Esophagus mucosa (tissue), 1 donor: ENCODE data around the gene NHLRC2. TPM values are rescaled to one million over a fixed set of nuclear protein-coding genes. Genes with fewer than 3 reads are reported as not detected.
A peak's percentile ranks its signal among the peaks of the same experiment; 100 is the strongest.

Experiments used
- ATAC-seq: fragments of 200-7000 bp; cut with Tn5 transposase; one replicate; pipeline ENCODE4 v1.9.1; 2020
- total RNA-seq: library from RNA; stranded (reverse); gene quantifications from one replicate; pipeline ENCODE4 v1.2.4, GENCODE V29; 2023
- donor health status: DM: yes; HTN: yes; CAD: no.

NHLRC2 gene
- total RNA-seq, 1 donor from 2014 or later, result 18.7 TPM

DNA sequence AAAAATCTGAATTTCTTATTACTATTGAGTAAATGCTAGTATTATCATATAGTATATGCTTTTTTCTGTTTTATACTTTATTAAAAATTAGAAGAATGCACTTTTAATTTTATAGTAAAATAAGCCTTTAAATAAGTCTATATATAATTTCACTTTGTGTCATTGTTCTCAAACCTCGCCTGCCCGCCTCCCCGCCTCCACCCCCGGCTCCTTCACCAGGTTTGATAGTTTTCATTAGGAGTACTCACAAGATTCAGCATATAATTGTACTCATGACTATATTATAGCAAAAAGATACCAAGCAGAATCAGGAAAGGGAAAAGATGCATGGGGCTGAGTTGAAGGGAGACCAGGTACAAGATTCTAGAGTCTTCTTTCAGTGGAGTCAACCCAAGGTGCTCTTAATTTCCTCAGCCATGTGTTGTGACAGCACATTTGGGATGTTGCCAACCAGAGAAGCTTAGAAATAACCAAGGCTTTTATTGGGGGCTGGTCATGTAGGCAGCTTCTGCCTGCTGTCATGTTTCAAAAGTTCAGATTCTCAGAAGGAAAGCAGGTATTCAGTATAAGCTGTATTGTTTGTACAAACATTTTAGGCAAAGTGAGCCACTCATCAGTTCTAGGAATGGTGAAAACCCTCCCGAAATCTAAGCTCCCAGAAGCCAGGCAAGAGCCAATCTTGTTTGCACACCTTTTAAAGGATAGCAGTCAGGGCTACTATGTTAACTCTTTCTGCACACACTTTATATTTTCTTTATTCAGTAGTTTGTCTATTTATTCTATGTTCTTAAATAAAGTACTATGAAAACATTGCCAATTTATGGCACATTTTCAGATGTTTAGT lies 12.3 kb downstream of the NHLRC2 start:
- no peak for ATAC-seq

DNA sequence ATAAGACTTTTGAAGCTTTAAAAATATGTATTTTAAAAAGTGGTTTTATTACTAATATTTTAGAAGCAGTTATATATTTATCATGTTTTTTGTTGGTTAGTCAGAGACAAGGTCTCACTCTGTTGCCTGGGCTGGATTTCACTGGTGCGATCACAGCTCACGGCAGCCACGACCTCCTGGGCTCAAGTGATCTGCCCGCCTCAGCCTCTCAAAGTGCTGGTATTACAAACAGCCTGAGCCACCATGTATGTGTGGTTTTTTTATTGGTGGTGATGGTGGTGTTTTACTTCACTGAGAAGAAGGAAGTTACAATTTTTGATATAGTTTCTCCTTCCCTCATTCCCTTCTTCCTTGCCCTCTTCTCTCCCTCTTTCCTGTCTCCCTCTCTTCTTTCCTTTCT lies 13.4 kb downstream of the NHLRC2 start:
- ATAC-seq, result no peak

DNA sequence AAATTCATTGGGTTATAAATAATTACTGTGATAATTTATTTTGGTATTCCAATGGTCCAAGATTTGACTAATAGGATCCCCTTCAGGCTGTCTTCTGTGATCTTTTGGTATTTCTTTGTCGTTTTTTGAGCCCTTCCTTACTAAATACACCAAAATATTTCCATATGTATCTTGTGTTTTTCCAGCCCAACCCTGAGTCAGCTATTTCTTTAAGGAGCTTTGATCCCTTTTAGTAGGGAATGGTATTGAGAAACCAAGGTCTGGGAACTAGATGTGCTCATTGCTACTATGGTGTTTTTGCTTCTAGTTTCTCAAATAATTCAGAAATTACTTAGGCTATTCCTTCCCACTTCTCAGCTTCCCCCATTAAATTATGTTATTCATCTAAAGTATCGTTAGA lies 15.3 kb downstream of the NHLRC2 start:
- no peak for ATAC-seq

DNA sequence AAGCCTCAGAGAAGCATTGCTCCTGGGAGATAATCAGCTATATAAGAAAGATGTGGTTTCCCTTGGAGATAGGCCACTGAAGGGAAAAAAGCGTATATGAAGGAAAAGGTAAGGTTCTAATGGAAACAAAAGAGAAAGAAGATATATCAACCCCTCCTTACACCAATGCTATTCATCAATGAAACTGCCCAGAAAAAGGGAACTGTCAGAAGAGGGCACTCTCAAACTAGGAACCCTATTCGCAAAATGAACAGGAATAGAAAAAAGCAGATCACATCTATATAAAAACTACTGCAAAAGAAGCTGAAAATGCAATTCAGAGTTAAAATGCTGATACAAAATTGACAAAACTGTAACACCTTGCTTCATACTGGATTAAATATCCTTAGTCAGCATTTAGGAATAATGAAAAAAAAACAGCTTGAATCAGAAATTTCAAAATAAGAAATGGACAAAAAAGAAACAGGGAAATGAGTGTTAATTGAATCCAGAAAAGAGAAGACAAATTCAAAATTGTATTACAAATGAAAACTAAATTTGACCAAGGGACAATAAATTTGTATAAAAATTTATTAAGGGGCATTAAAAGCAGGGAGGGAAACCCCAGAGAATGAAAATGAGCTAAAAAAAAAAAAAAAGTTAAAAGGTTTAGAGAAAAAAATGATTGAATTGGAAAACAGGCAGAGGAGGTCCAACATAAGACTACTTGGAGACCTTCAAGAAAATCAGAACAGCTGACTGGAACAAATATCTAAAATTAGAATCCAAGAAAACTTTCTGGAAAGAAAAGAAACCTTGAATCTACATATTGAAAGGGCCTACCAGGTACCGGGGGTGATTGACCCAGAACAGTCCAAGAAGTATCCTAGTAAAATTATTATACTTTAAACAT lies 17.9 kb downstream of the NHLRC2 start:
- ATAC-seq, result no peak

GRCh38 chr10:113875212-113875611 lies 20.8 kb downstream of the NHLRC2 start:
- no peak for ATAC-seq

DNA sequence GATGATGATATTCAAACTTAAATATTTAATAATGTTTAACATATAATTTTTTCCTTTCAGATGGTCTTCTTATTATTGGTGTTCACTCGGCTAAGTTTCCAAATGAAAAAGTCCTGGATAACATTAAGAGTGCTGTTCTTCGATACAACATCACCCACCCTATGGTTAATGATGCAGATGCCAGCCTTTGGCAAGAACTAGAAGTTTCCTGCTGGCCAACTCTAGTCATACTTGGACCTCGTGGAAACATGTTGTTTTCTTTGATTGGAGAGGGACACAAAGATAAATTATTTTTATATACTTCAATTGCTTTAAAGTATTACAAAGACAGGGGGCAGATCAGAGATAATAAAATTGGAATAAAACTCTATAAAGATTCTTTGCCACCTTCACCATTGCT lies 22.0 kb downstream of the NHLRC2 start:
- ATAC-seq, result no peak

DNA sequence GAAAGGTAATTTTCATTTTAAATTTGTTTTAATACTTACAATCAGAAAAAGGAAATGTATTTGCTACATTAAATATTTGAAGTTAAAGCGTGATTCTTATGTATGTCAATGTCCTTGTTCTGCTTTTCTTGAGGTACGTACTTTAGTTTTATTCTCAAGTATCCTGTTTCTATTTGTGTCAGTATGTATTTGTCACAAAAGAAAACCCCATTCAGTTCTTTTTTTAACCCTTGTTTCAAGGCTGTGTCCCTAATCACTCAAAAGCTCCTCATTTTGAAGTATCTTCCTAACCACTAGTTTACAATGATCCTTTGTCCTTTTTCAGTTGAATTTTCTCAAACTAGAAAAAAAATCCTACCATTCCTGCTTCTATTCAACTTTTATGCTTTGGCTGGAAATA lies 25.2 kb downstream of the NHLRC2 start:
- no peak for ATAC-seq

DNA sequence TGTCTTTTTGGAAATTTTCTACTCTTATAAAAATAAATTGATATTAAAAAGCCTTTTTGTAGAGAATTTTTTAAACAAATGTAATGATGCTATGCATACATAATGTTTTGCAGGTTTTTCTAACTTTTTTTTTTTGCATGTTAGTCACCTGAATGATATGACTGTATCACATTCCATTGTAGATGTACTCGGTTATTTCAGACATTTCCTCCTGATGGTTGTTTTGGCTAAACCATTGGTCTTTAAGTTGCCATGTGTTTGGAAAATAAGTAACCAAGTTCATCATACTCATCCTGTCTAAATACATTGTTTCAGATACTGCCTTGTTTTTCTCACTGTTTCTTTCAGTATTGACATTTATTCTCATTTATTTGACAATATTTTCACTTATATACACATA lies 25.8 kb downstream of the NHLRC2 start:
- no peak for ATAC-seq

- ATAC-seq, result no peak
Observed at GRCh38 chr10:113882240-113882639, 27.8 kb downstream of the NHLRC2 start.

DNA sequence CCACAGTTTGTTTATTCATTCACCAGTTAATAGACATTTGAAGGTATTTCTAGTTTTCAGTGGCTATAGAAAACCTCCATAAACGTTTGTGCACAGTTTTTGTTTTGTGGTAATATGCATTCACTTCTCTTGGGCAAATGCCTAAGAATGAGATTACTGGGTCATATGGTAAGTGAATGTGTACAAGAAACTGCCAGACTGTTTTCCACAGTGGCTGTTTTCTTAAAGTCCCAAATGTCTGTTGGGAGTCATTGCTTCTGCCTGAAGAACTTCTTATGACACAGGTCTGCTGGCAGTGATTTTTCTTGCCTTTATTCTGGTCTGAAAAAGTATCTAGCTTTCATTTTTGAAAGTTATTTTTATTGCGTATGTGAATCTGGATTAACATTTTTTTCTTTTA lies 35.5 kb downstream of the NHLRC2 start:
- no peak for ATAC-seq

DNA sequence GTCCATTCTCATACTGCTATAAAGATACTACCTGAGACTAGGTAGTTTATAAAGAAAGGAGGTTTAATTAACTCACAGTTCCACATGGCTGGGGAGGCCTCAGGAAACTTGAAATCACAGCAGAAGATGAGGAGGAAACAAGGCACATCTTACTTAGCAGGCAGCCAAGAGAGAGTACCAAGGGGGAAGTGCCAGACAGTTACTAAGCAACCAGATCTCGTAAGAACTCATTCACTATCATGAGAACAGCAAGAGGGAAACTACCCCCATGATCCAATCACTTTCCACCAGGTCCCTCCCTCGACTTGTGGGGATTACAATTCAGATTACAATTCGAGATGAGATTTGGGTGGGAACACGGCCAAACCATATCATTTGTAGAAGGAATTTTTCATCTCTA lies 36.3 kb downstream of the NHLRC2 start:
- ATAC-seq, result no peak

GRCh38 chr10:113891476-113891875 lies 37.0 kb downstream of the NHLRC2 start:
- ATAC-seq, result no peak

DNA sequence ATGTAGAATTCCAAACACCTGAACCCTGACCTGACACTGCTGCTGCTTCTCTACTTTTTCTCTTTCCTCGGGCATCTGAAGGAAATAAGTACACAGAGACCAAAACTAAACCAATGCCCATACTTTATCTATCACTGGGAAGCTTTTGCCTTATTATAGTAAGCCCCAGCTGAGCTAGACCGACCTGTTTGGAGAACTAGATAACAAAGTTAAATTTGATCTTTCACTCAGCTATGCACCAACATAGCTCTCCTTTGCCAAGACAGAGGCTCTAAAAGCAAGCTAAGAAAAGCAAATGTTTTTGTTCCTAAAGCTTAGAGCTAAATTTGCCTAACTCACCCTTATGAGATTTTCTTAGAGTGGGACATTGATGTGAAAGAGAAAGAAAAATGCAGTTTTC lies 39.1 kb downstream of the NHLRC2 start:
- ATAC-seq, result no peak

DNA sequence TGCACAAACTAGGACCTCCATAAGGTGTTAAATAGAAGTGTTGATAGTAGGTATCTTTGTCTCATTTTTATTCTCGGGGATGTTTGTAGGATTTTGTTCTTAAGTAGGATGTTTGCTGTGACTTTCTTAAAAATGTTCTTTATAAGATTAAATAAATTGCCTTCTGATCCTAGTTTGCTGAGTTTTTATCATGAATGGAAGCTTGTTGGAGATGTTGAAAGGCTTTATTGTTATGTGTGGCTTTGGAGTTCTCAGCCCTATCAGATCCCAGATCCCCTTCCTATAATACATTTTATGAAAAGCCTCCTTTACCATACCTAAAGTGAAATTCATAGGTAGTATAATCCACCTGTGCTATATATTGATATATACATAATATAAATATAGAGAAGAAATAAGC lies 40.1 kb downstream of the NHLRC2 start:
- ATAC-seq, result no peak

- ATAC-seq, result peak; percentile 51
Observed at GRCh38 chr10:113895018-113895417, 40.6 kb downstream of the NHLRC2 start.

DNA sequence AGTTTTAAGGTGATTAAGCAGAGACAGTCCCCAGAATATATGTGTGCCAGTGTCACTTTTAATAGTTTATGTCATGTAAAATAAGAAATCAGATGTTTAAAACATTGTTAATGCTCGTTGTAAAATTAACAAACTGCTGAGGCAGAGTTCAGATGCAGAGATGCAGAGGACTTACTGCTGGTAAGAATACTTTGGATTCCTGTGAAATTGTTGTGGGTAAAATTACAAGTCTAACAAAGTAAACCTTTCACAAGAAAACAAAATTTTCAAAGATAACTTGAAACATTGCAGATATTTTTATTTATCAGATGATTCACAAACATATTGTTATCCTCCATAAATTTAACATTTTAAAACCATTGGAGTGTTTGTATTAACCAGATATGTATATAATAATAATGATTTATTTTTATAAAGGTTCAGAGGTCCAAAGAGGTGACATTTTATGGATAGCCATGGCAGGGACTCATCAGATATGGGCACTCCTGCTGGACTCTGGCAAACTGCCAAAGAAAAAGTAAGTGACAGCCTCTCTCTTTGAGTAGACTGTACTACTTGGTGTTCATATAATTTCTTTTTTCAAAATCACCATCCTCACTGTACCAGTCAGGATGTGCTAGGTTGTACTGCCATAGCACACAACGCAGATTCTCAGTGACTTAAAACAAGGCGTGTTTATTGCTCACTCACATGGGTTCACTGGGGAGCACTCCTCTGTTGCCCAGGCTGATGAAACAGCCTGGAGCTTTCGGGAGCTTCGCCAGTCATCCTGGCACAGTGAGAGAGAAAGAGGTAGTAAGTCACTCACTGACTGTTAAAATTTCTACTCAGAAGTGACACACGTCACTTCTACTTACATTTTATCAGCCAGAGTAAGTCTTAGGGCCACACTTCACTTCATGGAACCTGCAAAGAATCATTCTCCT lies 43.5 kb downstream of the NHLRC2 start:
- peak; percentile 62 for ATAC-seq

GRCh38 chr10:113899952-113900598 lies 45.6 kb downstream of the NHLRC2 start:
- no peak for ATAC-seq

DNA sequence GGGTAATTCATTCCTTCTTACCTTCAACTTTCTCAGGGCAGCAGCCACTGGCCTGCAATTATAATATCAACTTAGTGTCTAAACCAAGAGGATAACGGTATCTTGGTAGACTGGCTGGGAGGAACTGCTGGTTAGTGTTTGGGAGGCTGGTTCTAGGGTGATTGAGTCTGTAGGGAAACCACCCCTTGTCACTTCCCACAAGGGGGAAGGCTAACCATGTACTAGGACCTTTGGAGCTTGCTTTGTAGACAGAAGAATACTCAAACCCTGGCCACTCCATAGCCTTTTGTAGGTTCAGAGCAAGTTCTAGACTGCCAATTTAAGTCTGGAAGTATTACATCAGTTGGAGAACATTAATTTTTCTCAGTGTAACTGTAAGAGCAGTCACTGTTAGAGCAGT lies 51.3 kb downstream of the NHLRC2 start:
- ATAC-seq, result no peak

DNA sequence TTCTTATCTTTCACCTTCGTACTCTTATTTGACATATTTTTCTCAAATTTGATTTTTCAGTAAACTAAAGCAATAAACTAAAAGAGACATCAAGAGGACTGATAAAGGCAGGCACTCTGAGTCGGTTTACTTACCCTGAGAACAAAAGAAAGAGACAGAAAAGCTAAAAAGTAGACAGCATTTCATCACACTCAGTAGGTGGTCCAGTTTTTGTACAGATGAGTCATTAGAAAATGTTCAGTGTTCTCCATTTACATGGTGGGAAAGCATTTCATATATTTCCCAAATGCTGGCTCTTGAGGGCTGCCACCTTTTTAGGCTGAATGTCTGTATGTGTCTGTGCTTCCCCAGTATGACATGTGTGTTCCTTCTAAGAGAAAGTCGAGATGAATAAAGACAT lies 52.7 kb downstream of the NHLRC2 start:
- no peak for ATAC-seq

DNA sequence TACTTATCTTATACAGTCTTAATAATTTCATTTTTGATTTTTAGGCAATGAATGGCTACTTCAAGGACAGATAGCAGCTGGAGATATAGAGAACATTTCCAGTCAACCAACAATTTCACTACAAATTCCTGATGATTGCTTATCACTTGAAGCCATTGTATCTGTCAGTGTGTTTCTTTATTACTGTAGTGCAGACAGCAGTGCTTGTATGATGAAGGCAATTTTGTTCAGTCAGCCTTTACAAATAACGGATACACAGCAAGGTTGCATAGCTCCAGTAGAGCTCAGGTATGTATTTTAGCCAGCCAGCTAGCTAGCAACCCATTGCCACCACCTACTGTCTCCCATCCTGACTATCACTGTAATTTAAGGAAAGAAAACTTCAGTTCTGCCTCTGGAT lies 53.8 kb downstream of the NHLRC2 start:
- no peak for ATAC-seq

GRCh38 chr10:113911113-113911512 lies 56.7 kb downstream of the NHLRC2 start:
- no peak for ATAC-seq

DNA sequence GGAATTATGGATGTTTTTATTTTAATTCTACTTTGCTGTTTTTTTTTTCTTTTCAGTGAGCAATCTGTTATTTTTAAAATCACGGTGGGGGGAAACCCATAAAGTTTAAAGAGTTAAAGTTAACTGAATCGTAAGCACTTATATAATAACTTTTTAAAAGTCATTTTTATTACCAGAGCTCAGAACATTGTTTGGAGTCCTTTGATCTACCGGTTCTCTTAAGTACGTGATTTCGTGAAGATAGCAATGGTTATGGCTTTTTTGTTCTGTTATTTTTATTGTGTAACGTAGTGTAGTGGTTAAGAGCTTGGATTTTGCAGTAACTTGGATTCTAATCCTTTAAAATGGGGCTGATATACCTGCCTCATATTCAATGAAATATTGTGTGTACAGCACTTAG lies 57.4 kb downstream of the NHLRC2 start:
- ATAC-seq, result no peak
